Vagina (tissue), 2 donors: ENCODE data around the gene DMRTC2.

Source experiments
- CTCF ChIP-seq, 3 experiments: fragments of 450-650 bp in 2 of 3; fragments of 200-600 bp in 1 of 3; sonication (generic) in 1 of 3; IDR thresholded peaks; one replicate each; pipeline ENCODE4 v1.5.1; 2017 to 2019; ENCODE audit warnings: antibody characterized with exemption in 3 of 3, mild to moderate bottlenecking in 2 of 3, moderate library complexity in 2 of 3
- POLR2A ChIP-seq, 2 donors: fragments of 450-650 bp; IDR thresholded peaks; one replicate each; pipeline ENCODE4 v1.6.1; 2017; ENCODE audit warnings: antibody characterized with exemption in 2 of 2, mild to moderate bottlenecking in 2 of 2, moderate library complexity in 2 of 2
- POLR2AphosphoS5 ChIP-seq, 2 donors: sonication (generic); formaldehyde crosslinking; IDR thresholded peaks; one replicate each; pipeline ENCODE4 v1.9.0; 2017; ENCODE audit warnings: antibody characterized with exemption in 2 of 2, mild to moderate bottlenecking in 2 of 2, low read depth in 1 of 2; ENCODE audit not compliant: insufficient read depth in 1 of 2

GRCh38 chr19:41869374-41869955 lies 24.6 kb downstream of the DMRTC2 start:
- TF ChIP-seq CTCF (IDR thresholded peaks at IDR 0.05) (no peak), POLR2A (IDR thresholded peaks at IDR 0.05) (no peak), POLR2AphosphoS5 (IDR thresholded peaks at IDR 0.05; ENCODE audit: insufficient read depth in 1 of 2, low read depth in 1 of 2) (no peak)
